Right lobe of liver (tissue), 4 donors: ENCODE measurements around the gene HRK.

Experiments used
- CTCF ChIP-seq, 4 donors: fragments of 200-600 bp in 3 of 4; fragments of 450-650 bp in 1 of 4; IDR thresholded peaks; one replicate each; pipeline versions ENCODE4 v1.5.1 to v1.8.0; 2016 to 2022; ENCODE audit warnings: antibody characterized with exemption in 4 of 4, mild to moderate bottlenecking in 2 of 4
- POLR2A ChIP-seq: fragments of 450-650 bp; IDR thresholded peaks from one replicate; pipeline ENCODE4 v1.6.1; 2017; ENCODE audit warnings: antibody characterized with exemption, mild to moderate bottlenecking
- donor health status: DM: no; HTN: no; CAD: no.
- donor health status: DM: no; HTN: no; CAD: no.
- donor health status: DM: no; HTN: yes; CAD: no.

- no peak for TF ChIP-seq CTCF (IDR thresholded peaks at IDR 0.05)
- TF ChIP-seq POLR2A, result no peak
These were observed 37.2 kb upstream of the HRK start for GRCh38 chr12:116918464-116918863.
